K562 treated with DMSO at 1 percent for 4 hours (cell line): ENCODE measurements around the gene SCRG1. TPM values are rescaled to one million over a fixed set of nuclear protein-coding genes. Genes with fewer than 3 reads are reported as not detected.

Experiments used
- total RNA-seq: library from RNA; unstranded; fragments of 300-600 nt; gene quantifications from 2 replicates; pipeline ENCODE4 v1.2.3, GENCODE V29; 2022; ENCODE audit not compliant: insufficient read depth

The SCRG1 gene
- total RNA-seq = not detected in 2 replicates

GRCh38 chr4:173398779-173399415 lies at the start of gene SCRG1:
SCRG1 (minus strand) TSS chr4:173399116; CDS start chr4:173391414, 7,702 bp downstream.

GRCh38 chr4:173370477-173371291 lies 28.2 kb downstream of the SCRG1 start, which contains the start of gene SAP30:
SAP30 (plus strand) TSS chr4:173370954; CDS start chr4:173371183, 229 bp downstream.

Other genes with a start within 250 kb of the SCRG1 start
- gene GALNT7, start 230.3 kb downstream of the SCRG1 start, total RNA-seq = 18.7 and 19.5 TPM in 2 replicates
- gene HMGB2, start 64.8 kb downstream of the SCRG1 start, total RNA-seq = 365 and 408 TPM in 2 replicates
- gene SAP30, start 28.2 kb downstream of the SCRG1 start, total RNA-seq = 42.2 and 45.7 TPM in 2 replicates
- 0.82 and 2.6 TPM in 2 replicates for gene HAND2, start 131.1 kb upstream of the SCRG1 start, total RNA-seq